Head of caudate nucleus (tissue), 42 donors: ENCODE data around the gene IRF2BP2.

Experiments
- DNase-seq, 42 donors: peaks; one replicate each; pipeline versions ENCODE4 v3.0.0 to v3.0.0-alpha.2; 2020 to 2021; ENCODE audit warnings: mixed read lengths in 7 of 42
- intact Hi-C: fragments of 100-400 bp; cut with DNase I; formaldehyde crosslinking; loops from one replicate; pipeline ENCODE4 v1.15.0; 2022

Gene IRF2BP2

DNA sequence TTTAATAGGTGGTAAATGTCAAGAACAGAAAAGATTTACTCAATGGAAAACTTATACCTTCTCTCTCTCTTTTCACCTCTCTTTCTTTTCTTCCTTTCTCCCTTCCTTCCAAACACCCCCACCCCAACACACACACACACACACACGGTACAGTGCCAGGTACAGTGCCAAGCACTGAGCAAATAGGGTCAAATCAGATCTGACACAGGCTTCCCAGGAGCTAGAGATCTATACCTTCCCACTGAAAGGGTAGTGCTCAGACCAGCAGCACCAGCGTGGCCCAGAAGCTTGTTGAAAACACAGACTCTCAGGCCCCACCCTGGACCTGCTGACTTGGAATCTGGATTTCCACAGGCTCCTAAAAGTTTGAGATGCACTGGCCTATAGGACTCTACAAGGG, 31.9 kb downstream of the IRF2BP2 start:
- intact Hi-C loops: no loop called here
- peak in 1 of 42 donors; percentile 3 for DNase-seq

DNA sequence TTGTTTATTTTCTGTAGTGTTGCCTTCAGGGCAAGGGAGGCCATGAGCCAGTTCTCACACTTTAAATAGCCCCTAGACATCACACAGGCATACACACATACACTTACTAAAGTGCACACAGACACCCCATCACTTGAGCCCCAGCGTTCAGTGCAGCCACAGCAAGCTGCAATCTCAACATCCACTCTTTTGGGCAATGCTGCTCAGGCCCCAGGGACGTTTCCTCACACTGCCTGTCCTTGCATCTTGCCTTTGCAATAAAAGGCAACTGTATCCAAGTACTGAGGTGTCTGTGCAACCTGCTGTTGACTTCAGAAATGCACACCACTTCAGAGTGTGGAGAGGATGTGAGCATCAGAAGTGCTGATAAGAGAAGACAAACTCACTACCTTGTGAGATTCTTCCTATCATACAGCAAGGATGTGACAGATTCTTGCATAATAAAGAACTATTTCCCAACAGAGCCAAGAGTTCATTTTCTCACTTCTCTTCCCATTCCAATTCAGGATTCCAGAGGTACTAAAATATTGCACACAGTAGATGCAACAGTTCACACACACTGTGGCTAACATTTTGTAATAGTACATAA, 36.2 kb downstream of the IRF2BP2 start:
- intact Hi-C loops: no loop called here
- peak in 2 of 42 donors; percentile 22 to 43 for DNase-seq

DNA sequence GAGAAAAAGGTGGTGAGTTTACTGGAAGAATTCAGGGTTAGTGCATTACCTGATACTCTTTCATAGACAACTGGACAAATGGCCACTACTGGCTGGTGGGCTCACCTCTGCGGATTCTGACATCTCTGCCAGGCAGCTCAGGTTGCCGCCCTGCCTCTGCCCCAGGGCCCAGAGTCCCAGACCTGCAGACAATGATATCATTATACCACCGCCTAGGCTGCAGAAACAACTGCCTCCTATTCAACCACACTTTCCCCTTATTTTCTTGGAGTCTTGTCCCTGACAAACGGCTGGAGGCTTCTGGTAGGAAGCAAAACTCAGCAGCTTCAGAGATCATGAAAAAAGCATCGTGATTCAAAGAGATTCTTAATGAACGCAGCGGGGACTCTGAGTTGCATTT, 37.0 kb downstream of the IRF2BP2 start:
- intact Hi-C loops: no loop called here
- DNase-seq: peak in 2 of 42 donors; percentile 28 to 35

DNA sequence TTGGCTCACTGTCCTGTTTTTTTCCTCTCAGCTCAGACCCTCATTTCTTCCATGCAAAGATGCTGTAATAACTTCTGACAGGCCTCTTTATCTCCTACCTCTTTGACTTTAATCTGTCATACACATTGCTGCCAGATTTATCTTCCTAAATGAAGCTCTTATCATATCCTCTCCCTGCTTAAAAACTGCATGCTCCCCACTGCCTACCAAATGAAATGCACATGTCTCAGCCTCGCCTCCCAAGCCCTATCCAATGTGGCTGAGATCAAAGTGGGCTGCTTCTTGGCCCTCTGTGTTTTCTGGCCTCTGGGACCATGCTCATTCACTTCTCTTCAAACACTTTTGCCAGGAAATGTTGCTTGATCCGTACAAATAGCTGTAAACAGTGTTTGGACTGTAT, 38.3 kb downstream of the IRF2BP2 start:
- intact Hi-C loops: no loop called here

DNA sequence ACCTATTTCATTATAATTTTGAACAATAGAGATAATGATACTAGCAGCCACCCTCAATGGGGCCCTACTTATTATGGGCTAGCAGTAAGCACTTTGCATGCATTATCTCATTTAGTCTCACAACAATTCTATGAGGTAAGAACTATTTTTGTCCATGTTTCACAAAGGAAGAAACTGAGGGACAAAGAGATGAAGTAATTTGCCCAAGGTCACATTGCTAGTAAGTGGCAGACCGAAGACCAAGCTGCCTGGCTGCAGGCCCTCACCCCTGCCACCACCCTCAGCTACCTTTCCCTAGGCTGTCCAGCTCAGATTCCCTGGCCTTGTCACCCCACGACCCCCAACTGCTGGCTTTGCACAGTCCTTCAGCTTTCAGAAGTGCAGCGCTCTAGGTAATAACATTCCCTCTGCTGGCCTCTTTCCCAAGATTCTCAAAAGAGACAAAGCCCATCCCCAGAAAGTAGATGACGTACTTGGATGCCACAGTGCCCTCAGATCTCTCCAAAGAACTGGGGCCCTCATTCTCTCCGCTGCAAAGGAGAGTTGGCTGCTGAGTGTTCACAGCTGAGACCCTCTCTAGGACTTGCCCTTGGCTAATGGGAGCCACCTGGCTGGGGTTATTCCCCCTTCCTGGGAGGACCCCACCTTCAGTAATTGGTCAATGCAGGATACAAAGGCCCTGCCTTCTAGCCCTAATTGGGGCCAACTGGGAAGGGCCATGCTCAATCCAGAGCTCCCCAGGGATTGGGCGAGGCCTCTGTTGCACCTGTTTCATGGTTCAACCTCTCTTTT, 39.5 kb downstream of the IRF2BP2 start:
- intact Hi-C loops: no loop called here

More for the DNA sequence above, 38.3 kb downstream of the IRF2BP2 start:
- DNase-seq: peak in 2 of 42 donors; percentile 14 to 30

DNA sequence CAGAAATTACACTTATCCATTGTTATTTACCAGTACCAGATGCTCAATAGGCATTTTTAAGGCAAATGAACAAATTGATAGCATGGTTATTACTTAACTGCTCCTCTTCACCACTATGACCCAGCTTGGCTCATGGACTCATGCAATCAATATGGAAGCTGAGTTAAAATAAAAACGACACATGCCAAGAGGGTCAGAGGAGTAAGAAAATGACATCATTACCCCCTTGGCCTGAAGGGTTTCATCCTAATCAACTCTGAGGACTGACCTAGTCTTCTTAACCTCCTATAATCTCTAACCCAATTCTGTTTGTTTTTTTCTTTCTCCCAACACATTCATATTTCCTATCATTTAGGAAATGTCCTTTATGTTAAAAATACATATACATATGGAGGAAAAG, 41.6 kb downstream of the IRF2BP2 start:
- DNase-seq: no peak
- intact Hi-C loops: no loop called here

More for the DNA sequence above, 39.5 kb downstream of the IRF2BP2 start:
- DNase-seq: peak in 2 of 42 donors; percentile 16 to 41

DNA sequence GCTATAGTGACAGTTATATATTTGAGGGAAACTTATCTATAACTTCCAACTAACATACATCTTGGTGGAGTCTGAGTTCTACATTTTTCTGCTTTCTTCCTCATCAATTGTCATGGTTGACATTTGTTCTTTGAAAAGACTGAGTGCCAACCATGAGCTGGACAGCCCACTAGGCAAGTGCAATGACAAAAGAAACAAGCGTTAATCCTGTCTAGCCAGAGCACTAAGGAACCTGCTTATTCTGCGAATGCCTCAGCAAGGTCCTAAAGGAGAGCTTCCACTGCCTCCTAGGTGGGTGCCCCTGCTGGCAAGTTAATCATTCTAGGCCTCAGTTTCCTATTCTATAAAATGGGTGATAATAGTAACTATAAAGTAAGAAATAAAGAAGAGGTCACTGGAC, 44.8 kb downstream of the IRF2BP2 start:
- intact Hi-C loops: no loop called here
- DNase-seq: peak in 2 of 42 donors; percentile 11 to 34

DNA sequence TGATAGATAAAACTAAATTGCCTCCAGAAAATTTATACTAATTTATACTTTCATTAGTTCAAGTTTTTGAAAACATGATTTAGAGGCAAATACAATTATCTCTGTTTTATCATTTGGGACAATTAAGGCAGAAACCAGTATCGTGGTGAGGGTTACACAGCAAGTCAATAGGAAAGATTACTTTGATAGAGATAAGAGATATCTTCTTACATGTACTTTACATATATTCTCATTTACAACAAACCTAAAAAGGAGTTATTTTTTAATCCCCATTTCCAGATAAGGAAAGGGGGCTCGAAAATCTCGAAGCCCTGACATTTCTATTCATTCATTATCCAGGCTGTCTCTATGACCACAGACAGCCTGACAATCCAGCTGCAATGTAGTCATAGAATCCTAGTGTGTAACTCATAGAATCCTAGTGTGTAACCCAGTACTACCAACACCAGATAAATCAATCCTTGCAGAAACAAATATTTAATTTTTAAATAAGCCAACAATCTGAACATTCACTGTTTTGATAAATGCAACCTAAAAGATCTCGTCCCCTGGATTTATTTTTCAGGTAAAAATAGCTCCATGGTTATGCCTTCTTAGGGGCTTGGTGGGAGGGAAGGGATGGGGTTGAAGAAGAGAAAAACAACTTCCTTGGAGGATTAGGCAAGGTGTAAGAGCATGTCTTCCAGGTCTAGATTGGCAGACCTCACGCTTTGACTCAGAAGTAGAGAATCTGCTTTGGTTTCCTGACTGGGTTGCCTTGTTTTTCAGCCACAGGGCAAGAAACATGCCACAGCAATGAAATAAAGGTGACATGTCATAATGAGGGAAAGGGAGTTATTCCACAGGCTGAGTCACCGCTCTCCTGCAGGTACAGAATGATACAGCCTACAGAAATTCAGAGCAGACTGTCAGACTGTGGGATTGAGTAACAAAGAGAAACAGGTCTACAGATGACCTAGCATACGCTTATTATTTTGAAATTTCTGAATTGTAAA, 45.6 kb downstream of the IRF2BP2 start:
- DNase-seq: peak in 19 of 42 donors; percentile 4 to 85 (median 53)
- intact Hi-C loops: no loop called here

DNA sequence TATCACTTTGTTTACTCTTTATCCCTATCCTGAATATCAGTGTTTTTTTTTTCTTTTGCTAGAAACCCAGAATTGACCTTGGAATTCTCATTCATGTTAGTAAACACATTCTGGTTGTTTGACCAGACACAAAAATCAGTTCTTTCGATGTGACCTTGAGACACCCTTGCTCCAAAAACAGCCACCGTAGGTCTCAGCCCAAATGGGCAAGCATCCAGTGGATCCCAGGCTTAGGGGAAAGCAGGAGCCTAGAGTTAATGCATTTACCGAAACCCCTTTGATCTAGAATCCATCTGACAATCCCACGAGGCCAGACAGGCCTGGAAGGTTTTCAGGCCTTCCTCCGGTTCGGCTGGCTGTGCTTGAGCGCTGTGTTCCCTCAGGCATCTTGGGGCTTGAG, 47.6 kb downstream of the IRF2BP2 start:
- peak in 3 of 42 donors; percentile 15 to 52 (median 27) for DNase-seq
- intact Hi-C loops: no loop called here

DNA sequence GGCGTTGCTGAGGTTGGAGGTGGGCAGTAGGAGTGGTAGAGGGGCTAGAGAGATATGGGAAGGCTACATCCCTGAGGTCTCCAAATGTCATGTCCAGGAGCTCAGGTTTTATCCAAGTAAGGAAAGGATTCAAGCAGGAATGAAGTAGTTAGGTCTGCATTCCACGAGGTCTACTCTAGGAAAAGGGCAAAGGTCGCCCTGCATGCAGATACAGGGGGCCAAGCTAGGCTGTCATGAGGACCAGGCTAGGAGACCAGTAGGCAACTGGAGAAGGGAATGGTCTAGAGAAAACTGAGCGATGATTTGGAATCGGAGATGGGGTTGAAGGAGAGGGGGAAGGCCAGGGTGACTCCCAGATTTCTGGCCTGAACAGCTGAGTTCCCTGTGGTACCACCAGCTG, 48.7 kb downstream of the IRF2BP2 start:
- peak in 4 of 42 donors; percentile 1 to 10 (median 5) for DNase-seq
- intact Hi-C loops: no loop called here

DNA sequence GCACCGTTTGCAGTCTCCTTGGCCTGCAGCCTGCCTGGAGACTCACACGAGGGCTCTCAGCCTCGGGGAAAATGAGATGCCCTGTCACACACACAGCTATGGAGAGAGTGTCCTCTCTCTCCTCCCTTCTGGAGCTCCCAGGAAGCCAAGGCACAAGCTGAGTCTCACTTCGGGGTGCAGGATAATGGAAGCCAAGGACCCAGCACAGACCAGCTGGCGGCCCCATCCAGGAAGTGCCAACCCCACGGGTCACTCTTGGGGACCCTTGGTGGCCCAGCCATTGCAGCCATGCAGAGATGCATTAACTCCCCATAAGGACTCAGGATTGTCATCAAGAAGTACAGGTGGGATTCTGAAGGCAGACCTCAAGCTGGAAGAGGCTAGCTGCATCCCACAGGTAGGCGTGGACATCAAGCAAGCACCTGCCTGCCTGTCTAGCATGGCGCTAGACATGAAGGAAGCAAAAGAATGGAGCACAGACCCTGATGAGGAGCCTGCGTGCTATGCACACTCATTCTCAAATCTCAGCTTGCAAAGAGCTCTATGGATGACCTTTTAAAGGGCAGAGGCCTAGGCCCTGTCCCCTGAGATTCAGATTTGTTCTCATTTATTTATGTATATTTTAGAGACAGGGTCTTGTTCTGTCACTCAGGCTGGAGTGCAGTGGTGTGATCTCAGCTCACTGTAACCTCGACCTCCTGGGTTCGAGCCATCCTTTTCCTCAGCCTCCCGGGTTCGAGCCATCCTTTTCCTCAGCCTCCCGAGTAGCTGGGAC, 49.9 kb downstream of the IRF2BP2 start:
- intact Hi-C loops: no loop called here

DNA sequence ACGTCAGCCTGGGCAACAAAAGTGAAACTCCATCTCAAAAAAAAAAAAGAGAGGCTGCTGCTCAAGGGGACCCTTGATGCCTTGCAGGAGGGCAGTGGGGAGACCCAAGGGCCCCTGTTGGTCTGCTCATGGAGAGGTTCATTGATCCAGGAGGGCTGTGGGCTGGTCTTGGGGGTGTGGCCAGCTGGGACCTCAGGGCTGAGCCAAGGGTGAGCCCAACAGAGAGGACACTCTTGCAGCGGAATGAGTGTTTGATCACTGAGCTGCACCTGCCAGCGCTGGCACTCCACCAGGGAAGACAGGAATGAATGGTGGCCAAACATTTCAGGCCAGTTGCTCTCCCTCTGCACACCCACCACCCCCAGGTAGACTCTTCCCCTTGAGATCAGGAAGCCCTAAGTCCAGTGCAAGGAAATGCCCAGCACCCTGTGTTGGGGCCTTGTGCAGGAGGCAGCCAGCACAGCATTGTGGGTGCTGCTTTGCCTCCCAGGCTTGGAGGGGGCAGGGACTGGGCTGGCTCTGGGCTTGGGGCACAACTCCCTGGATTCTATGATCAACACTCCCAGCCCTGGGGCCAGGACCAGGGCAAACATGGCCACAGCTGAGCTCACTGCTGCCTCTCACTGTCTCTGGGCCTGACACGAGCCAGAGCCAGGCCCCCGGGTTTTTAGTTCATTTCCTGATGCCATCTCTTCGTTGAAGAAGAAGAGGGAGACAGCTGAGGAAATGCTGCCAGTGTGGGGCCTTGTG, 50.7 kb downstream of the IRF2BP2 start:
- intact Hi-C loops: no loop called here
- peak in 4 of 42 donors; percentile 17 to 53 (median 38) for DNase-seq

More for the DNA sequence above, 49.9 kb downstream of the IRF2BP2 start:
- peak in 4 of 42 donors; percentile 14 to 22 (median 18) for DNase-seq

DNA sequence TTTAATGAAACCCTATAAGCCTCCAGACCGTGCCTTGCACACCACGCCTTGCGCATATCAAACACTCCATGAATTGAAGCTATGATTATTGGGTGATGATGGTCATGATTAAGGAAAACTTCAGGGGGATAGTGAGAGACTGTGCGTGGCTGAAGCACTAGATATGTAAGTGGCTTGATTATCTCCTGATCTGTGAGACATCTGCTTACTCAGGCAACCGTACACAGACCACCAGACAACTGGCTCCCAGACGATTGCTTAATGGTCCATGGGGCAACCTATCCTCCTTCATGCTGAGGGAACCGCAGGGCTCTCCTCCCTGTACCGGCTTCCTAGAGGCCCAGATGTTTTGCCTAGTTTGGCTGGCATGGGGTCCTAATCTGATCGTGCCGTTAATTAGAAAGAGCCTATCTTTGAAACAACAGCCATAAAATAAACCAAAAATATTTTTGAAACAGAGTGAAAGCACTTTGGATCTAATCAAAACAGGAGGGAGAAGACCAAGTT, 51.6 kb downstream of the IRF2BP2 start:
- intact Hi-C loops: no loop called here
- peak in 4 of 42 donors; percentile 5 to 27 (median 12) for DNase-seq

DNA sequence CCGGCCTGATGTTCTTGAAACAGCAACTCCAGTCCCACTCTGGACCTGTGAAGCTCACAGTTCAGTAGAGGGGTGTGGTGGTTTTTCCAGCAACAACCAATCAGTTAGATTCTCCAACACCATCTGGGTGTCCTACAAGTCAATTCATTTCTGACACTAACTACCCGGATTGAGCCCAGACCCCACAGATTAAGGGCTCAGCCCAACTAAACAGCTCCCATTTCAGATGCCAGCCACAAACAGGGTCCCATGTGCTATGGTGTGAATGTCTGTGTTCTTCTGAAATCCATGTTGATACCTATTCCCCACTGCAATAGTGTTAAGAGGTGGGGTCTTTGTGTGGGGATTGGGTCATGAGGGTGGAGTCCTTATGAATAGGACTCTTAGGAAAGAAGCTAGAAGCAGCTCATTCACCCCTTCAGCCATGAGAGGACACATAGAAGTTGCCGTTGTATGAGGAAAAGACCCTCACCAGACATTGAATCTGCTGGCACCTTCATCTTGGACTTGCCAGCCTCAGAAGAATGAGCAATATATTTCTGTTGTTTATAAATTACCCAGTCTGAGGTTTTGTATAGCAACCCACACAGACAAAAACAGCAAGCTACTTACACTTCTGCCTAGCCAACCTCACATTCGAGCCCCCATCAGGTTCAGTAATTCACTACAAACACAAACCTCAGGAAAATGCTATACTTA, 53.6 kb downstream of the IRF2BP2 start:
- intact Hi-C loops: no loop called here
- peak in 4 of 42 donors; percentile 2 to 32 (median 16) for DNase-seq

DNA sequence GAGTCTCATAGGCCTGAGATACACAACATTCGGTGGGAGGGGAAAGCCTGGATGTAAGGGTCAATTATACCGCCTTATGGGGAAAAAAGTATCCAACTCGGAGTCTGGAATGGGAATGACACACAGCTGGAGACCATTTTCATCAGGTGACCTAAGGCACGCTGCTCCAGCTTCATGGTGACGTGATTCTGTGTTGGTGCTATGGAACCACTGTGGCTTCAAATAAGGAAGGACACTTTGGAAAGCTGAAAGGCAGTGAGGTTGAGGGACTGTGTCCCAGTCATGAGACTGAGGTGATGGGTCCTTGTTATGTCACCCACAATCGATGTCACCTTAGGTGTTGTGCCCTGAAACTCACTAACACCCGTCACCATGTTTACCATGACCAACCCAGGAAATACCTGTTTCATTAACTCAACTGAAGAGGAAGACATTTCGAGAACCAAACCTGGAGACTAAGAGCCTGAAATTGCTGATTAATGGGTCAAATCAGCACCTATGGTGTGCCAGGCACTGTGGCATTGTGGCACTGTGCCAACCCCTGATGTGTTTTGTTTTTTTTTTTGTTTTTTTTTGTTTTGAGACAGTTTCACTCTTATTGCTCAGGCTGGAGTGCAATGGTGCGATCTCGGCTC, 54.5 kb downstream of the IRF2BP2 start:
- intact Hi-C loops: no loop called here
- DNase-seq: peak in 4 of 42 donors; percentile 5 to 24 (median 11)

DNA sequence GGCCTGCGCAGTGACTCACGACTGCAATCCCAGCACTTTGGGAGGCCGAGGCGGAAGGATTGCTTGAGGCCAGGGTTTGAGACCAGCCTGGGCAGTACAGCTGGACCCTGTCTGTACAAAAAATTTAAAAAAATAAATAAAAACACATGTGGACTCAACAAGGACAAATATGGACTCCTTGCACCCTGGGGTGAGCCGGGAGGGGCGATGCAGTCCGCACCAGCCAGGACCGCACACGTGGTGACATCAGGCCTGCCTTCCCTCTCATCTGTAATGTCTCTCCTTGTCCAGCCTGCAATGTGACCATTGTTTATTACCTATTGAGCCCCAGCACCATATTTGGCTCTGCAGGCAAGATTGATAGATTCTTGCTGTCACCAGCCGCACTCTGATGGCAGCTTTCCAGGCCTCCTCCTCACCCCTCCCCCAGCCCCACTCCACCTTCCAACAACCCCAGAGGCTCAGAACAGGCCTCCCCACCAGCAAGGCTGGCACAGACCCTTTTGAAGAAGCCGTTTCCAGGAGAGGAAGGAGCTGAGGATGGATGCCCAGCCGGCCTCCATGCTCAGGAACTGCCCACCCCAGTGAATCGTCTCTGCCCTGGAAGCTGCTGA, 55.2 kb downstream of the IRF2BP2 start:
- DNase-seq: peak in 4 of 42 donors; percentile 8 to 37 (median 22)

More for the DNA sequence above, 55.2 kb downstream of the IRF2BP2 start:
- intact Hi-C loops: no loop called here
